Measurements from ENCODE around the gene MUC6. TPM values are rescaled to one million over a fixed set of nuclear protein-coding genes. Genes with fewer than 3 reads are reported as not detected.

MUC6 gene
- total and polyA plus RNA-seq, 2 donors (not counting 3 experiments of a cell fraction or from before 2014, with no cell fraction given) = not detected

DNA sequence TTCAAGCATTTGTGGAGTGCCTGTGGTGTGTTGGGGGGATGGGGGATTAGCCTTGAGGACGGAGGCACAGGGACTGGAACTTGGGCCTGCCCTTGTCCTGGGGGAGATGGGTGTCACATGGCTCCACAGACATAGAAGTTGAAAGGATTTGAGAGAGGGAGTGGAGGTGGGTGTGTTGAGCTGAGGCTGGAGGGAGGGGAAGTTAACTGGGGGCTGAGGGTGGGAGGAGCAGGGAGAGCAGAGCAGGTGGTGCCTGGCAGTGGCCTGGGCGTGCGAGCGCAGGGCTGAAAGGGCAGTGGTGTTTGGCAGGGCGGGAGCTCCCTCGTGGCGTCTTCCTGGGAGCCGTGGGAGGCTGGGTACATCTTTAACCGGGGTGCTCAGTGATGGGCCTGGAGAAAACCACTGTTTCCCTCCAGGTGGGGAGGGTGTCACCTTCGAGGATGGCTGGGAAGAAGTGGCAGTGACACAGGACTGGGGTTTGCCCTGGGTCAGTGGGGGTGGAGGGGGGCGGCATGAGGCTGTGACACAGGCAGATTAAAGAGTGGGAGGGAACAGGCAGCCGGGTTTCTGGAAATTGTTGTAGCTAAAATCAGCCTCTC lies 65.3 kb downstream of the MUC6 start:
- Histone ChIP-seq H3K27me3 (ENCODE audit: control insufficient read depth in 2 of 2, insufficient read depth in 2 of 2, low read length in 2 of 2) (no peaks in the 10 kb centered on the region), H3K4me1 (ENCODE audit: control insufficient read depth, extremely low read depth, insufficient read depth, low read length) (no peaks in the 10 kb centered on the region), H3K9me1 (replicated peaks; ENCODE audit: control insufficient read depth, extremely low read depth, insufficient read depth, low read length) (no peaks in the 10 kb centered on the region), H4K20me1 (replicated peaks; ENCODE audit: control insufficient read depth, extremely low read depth, insufficient read depth, low read length) (no peaks in the 10 kb centered on the region), H3K9me3 (replicated peaks; ENCODE audit: control insufficient read depth, insufficient read depth, low read length) (no peaks in the 10 kb centered on the region), H3K36me3 (ENCODE audit: control insufficient read depth in 2 of 2, extremely low read depth in 1 of 2, insufficient read depth in 2 of 2, low read length in 2 of 2) (peaks cover 0 to 33% of the 10 kb centered on the region in 2 experiments), H3K9ac (replicated peaks; ENCODE audit: extremely low read depth, insufficient read depth, low read length) (no peak overlapping the region), H3K79me2 (ENCODE audit: control insufficient read depth, insufficient read depth, low read length) (peaks cover 4% of the 10 kb centered on the region), H2AFZ (ENCODE audit: low read depth, low read length) (no peak overlapping the region), H3K4me3 (replicated peaks in 1 of 3; ENCODE audit: insufficient read depth in 1 of 3, low read depth in 1 of 3, low read length in 3 of 3) (no peak overlapping the region), H3K4me2 (ENCODE audit: insufficient read depth, low read length) (no peak overlapping the region), H3K27ac (ENCODE audit: insufficient read depth, low read depth, low read length) (no peak overlapping the region)
- POLR2A ChIA-PET = no interaction called here
- dilution Hi-C loops (cut with MboI; ENCODE audit: extremely low pct_ligation_motif_present, low sequenced_read_pairs) (no loop called here), intact Hi-C loops (cut with micrococcal nuclease) (no loop called here)
- no peak for TF ChIP-seq GATA2 (IDR thresholded peaks at IDR 0.05; ENCODE audit: insufficient read depth, insufficient read length, low read depth, low read length)
- TF ChIP-seq JUN (IDR thresholded peaks at IDR 0.05; ENCODE audit: borderline replicate concordance, insufficient read depth, insufficient read length, low read depth) = no peak
- TF ChIP-seq, protein P1, sequence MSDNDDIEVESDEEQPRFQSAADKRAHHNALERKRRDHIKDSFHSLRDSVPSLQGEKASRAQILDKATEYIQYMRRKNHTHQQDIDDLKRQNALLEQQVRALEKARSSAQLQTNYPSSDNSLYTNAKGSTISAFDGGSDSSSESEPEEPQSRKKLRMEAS (IDR thresholded peaks at IDR 0.05; ENCODE audit: insufficient read depth, insufficient read length) = no peak
- TF ChIP-seq FOS (IDR thresholded peaks at IDR 0.05; ENCODE audit: borderline replicate concordance, insufficient read depth, low read length) = no peak
- no peak for TF ChIP-seq POLR2AphosphoS5 (IDR thresholded peaks at IDR 0.05; ENCODE audit: insufficient read depth, low read depth, low read length)
- TF ChIP-seq, protein P2, sequence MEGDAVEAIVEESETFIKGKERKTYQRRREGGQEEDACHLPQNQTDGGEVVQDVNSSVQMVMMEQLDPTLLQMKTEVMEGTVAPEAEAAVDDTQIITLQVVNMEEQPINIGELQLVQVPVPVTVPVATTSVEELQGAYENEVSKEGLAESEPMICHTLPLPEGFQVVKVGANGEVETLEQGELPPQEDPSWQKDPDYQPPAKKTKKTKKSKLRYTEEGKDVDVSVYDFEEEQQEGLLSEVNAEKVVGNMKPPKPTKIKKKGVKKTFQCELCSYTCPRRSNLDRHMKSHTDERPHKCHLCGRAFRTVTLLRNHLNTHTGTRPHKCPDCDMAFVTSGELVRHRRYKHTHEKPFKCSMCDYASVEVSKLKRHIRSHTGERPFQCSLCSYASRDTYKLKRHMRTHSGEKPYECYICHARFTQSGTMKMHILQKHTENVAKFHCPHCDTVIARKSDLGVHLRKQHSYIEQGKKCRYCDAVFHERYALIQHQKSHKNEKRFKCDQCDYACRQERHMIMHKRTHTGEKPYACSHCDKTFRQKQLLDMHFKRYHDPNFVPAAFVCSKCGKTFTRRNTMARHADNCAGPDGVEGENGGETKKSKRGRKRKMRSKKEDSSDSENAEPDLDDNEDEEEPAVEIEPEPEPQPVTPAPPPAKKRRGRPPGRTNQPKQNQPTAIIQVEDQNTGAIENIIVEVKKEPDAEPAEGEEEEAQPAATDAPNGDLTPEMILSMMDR (IDR thresholded peaks at IDR 0.05; ENCODE audit: extremely low read depth in 1 of 2, insufficient read depth in 1 of 2, low read depth in 1 of 2, low read length in 2 of 2) = no peak
- no peak for TF ChIP-seq EZH2 (IDR thresholded peaks at IDR 0.05; ENCODE audit: borderline replicate concordance, low read depth, low read length, severe bottlenecking)
- TF ChIP-seq MYC (IDR thresholded peaks at IDR 0.05; ENCODE audit: low read depth, low read length) = no peak
- no peak for TF ChIP-seq POLR2A (IDR thresholded peaks at IDR 0.05; ENCODE audit: low read depth, low read length)
- no peak for FAIRE-seq
- no peak for DNase-seq (ENCODE audit: low read depth, low spot score)
- no TSS peak for BruUV-seq (replicated peaks)
- CTCF ChIA-PET = no interaction called here
